Measurements from ENCODE around the gene CUBN. TPM values are rescaled to one million over a fixed set of nuclear protein-coding genes. Genes with fewer than 3 reads are reported as not detected.

Gene CUBN
- total RNA-seq, 2 experiments from 2014 or later: 7.9 to 9.2 TPM

GRCh38 chr10:16867556-16867955 lies 262.1 kb downstream of the CUBN start:
- ChIA-PET CTCF (no interaction called here), POLR2A (no interaction called here)
- H3K36me3 ChIP-seq (ENCODE audit: insufficient read depth, low read length): no peaks in the 10 kb centered on the region
- no peaks in the 10 kb centered on the region for H3K27me3 Mint-ChIP-seq
- no peak overlapping the region for H3K27ac Mint-ChIP-seq
- H3K9me3 ChIP-seq (ENCODE audit: control insufficient read depth in 1 of 2, insufficient read depth in 1 of 2, low read length in 2 of 2): no peaks in the 10 kb centered on the region
- TF ChIP-seq CTCF (IDR thresholded peaks at IDR 0.05): no peak
- no peaks in the 10 kb centered on the region for H3K27me3 ChIP-seq (ENCODE audit: control insufficient read depth in 1 of 2, insufficient read depth in 2 of 2, low read length in 2 of 2)
- H3K9me3 Mint-ChIP-seq: no peaks in the 10 kb centered on the region
- peaks cover 21% of the 10 kb centered on the region for H3K36me3 Mint-ChIP-seq (ENCODE audit: low read depth)
- intact Hi-C loops (cut with DNase I, micrococcal nuclease): no loop called here
- no peaks in the 10 kb centered on the region for H3K4me1 Mint-ChIP-seq (ENCODE audit: low read depth)
- no peak for ATAC-seq (ENCODE audit: poor library complexity)
- H3K4me3 Mint-ChIP-seq: no peak overlapping the region
- no peak overlapping the region for H3K4me3 ChIP-seq (ENCODE audit: low read length)
- H3K27ac ChIP-seq (ENCODE audit: low read depth in 1 of 2, low read length in 2 of 2): no peak overlapping the region
- no peaks in the 10 kb centered on the region for H3K4me1 ChIP-seq (ENCODE audit: insufficient read depth, low read length)
- no peak for DNase-seq

- no peaks in the 10 kb centered on the region for H3K36me3 ChIP-seq (ENCODE audit: insufficient read depth, low read length)
- DNase-seq: no peak
- H3K4me1 Mint-ChIP-seq (ENCODE audit: low read depth): no peaks in the 10 kb centered on the region
- no peak overlapping the region for H3K4me3 ChIP-seq (ENCODE audit: low read length)
- no peaks in the 10 kb centered on the region for H3K4me1 ChIP-seq (ENCODE audit: insufficient read depth, low read length)
- peaks cover 18% of the 10 kb centered on the region for H3K36me3 Mint-ChIP-seq (ENCODE audit: low read depth)
- intact Hi-C loops (cut with DNase I, micrococcal nuclease): no loop called here
- no peaks in the 10 kb centered on the region for H3K9me3 Mint-ChIP-seq
- no peaks in the 10 kb centered on the region for H3K27me3 Mint-ChIP-seq
- no peak overlapping the region for H3K4me3 Mint-ChIP-seq
- no peaks in the 10 kb centered on the region for H3K27me3 ChIP-seq (ENCODE audit: control insufficient read depth in 1 of 2, insufficient read depth in 2 of 2, low read length in 2 of 2)
- ATAC-seq (ENCODE audit: poor library complexity): no peak
- H3K9me3 ChIP-seq (ENCODE audit: control insufficient read depth in 1 of 2, insufficient read depth in 1 of 2, low read length in 2 of 2): peaks cover 0 to 3% of the 10 kb centered on the region in 2 experiments
- ChIA-PET POLR2A (no interaction called here), CTCF (no interaction called here)
- TF ChIP-seq CTCF (IDR thresholded peaks at IDR 0.05): no peak
- H3K27ac Mint-ChIP-seq: no peak overlapping the region
- H3K27ac ChIP-seq (ENCODE audit: low read depth in 1 of 2, low read length in 2 of 2): no peak overlapping the region
These were observed 262.9 kb downstream of the CUBN start for GRCh38 chr10:16866541-16867275.

- ChIA-PET CTCF (no interaction called here), POLR2A (no interaction called here)
- H3K27me3 ChIP-seq (ENCODE audit: control insufficient read depth in 1 of 2, insufficient read depth in 2 of 2, low read length in 2 of 2): no peaks in the 10 kb centered on the region
- Mint-ChIP-seq H3K4me1 (ENCODE audit: low read depth) (no peaks in the 10 kb centered on the region), H3K27ac (no peak overlapping the region), H3K9me3 (no peaks in the 10 kb centered on the region), H3K36me3 (ENCODE audit: low read depth) (peaks cover 19% of the 10 kb centered on the region), H3K27me3 (no peaks in the 10 kb centered on the region), H3K4me3 (no peak overlapping the region)
- intact Hi-C loops (cut with DNase I, micrococcal nuclease): no loop called here
- no peak for ATAC-seq (ENCODE audit: poor library complexity)
- no peaks in the 10 kb centered on the region for H3K36me3 ChIP-seq (ENCODE audit: insufficient read depth, low read length)
- H3K9me3 ChIP-seq (ENCODE audit: control insufficient read depth in 1 of 2, insufficient read depth in 1 of 2, low read length in 2 of 2): peaks cover 0 to 9% of the 10 kb centered on the region in 2 experiments
- H3K27ac ChIP-seq (ENCODE audit: low read depth in 1 of 2, low read length in 2 of 2): no peak overlapping the region
- H3K4me1 ChIP-seq (ENCODE audit: insufficient read depth, low read length): no peaks in the 10 kb centered on the region
- TF ChIP-seq CTCF (IDR thresholded peaks at IDR 0.05): no peak
- H3K4me3 ChIP-seq (ENCODE audit: low read length): no peak overlapping the region
- no peak for DNase-seq
These were observed 263.8 kb downstream of the CUBN start for GRCh38 chr10:16865766-16866165.

Measured in CD4-positive, alpha-beta T cell (primary cell).